Measurements from ENCODE around the gene FTCD.
"Not testable (repeated sequence)": the region's sequence is repeated elsewhere in the genome, so short reads cannot be mapped to it uniquely, and the experiment has no call there.

FTCD gene

GRCh38 chr21:46107376-46107775 lies 48.0 kb downstream of the FTCD start:
- in situ Hi-C loops (cut with HindIII; ENCODE audit: low pct_ligation_motif_present, low pct_unique_long_range_greater_than_20kb, low sequenced_read_pairs); DNase-seq: not testable (repeated sequence)

DNA sequence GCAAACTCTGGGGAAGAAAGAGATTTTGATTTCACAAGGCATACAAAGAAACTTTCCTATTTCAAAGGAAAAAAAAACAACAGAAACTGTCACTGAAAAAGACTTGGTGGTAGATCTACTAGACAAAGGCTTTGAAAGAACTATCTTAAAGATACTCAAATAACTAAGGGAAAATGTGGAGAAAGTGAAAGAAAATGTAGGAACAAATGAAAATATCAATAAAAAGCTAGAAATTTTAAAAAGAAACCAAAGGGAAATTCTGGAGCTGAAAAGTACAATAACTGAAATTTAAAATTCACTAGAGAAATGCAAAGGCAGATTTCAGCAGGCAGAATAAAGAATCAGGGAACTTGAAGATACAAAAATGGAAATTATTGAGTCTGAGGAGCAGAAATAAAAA lies 51.3 kb downstream of the FTCD start:
- in situ Hi-C loops (cut with HindIII; ENCODE audit: low pct_ligation_motif_present, low pct_unique_long_range_greater_than_20kb, low sequenced_read_pairs), result no loop called here
- no peak for DNase-seq

DNA sequence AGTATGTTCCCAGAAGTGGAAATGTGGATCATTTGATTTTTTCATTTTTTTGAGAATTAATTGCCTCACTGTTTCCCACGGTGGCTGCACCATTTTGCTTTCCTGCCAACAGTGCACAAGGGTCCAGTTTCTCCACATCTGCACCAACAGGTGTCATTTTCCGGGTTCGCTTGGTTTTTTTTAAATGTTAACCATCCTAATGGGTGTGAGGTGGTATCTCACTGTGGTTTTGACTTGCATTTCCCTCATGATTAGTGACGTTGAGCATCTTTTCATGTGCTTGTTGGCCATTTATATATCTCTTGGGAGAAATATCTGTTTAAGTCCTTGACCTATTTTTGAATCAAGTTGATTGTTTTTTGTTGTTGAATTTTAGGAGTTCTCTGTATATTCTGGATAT lies 54.5 kb downstream of the FTCD start:
- DNase-seq, result no peak
- in situ Hi-C loops (cut with HindIII; ENCODE audit: low pct_ligation_motif_present, low pct_unique_long_range_greater_than_20kb, low sequenced_read_pairs), result no loop called here

DNA sequence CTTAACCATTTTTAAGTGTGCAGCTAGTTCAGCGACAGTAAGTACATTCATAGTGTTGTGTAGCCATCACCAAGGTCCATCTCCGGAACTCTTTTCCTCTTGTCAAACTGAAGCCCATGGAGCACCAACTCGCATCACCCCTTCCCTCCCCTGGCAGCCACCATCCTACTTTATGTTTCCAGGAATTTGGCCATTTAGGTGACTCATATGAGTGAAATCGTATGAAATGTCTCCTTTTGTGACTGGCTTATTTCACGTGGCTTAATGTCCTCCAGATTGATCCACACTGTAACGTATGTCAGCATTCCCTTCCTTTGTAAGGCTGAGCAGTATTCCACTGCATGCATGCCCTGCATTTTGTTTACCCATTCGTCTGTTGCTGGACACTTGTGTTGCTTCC lies 55.0 kb downstream of the FTCD start:
- in situ Hi-C loops (cut with HindIII; ENCODE audit: low pct_ligation_motif_present, low pct_unique_long_range_greater_than_20kb, low sequenced_read_pairs), result no loop called here
- DNase-seq, result no peak

DNA sequence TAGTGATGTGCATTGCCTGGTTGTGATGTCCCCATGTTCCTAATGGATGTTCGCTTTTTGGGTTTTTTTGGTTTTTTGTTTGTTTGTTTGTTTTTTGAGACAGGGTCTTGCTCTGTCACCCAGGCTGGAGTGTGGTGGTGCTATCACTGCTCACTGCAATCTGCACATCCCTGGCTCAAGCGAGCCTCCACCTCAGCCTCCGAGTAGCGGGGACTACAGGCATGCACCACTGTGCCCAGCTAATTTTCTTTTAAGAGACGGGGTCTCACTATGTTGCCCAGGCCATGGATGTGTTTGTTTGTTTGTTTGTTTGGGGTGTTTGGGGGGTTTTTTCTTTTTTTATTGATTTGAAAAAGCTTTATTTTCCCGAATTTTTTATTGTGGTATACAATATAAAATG lies 55.4 kb downstream of the FTCD start:
- in situ Hi-C loops (cut with HindIII; ENCODE audit: low pct_ligation_motif_present, low pct_unique_long_range_greater_than_20kb, low sequenced_read_pairs), result no loop called here

DNA sequence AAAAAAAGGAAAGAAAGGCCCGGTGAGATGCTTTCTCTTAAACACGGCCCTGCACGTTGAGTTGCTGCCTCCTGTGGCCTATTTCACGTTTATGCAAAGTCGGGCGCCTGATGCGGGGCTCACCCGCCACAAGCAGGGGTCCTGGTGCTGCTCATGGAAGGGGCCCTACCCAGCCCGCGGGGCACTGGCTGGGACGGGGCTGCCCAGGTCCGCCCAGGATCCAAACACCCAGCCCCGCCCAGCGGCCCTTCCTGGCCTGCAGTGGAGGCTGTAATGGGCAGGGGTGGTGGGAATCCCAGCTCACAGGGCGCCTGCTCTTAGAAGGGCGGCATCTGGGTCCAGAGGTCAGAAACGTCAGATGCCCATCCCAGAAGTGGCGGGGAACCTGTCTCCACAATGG lies 55.9 kb downstream of the FTCD start:
- in situ Hi-C loops (cut with HindIII; ENCODE audit: low pct_ligation_motif_present, low pct_unique_long_range_greater_than_20kb, low sequenced_read_pairs), result no loop called here
- no peak for DNase-seq

More for the DNA sequence above, 55.4 kb downstream of the FTCD start:
- no peak for DNase-seq

- in situ Hi-C loops (cut with HindIII; ENCODE audit: low pct_ligation_motif_present, low pct_unique_long_range_greater_than_20kb, low sequenced_read_pairs), result no loop called here
- no peak for DNase-seq
These were observed 56.9 kb downstream of the FTCD start for GRCh38 chr21:46098303-46099141.

DNA sequence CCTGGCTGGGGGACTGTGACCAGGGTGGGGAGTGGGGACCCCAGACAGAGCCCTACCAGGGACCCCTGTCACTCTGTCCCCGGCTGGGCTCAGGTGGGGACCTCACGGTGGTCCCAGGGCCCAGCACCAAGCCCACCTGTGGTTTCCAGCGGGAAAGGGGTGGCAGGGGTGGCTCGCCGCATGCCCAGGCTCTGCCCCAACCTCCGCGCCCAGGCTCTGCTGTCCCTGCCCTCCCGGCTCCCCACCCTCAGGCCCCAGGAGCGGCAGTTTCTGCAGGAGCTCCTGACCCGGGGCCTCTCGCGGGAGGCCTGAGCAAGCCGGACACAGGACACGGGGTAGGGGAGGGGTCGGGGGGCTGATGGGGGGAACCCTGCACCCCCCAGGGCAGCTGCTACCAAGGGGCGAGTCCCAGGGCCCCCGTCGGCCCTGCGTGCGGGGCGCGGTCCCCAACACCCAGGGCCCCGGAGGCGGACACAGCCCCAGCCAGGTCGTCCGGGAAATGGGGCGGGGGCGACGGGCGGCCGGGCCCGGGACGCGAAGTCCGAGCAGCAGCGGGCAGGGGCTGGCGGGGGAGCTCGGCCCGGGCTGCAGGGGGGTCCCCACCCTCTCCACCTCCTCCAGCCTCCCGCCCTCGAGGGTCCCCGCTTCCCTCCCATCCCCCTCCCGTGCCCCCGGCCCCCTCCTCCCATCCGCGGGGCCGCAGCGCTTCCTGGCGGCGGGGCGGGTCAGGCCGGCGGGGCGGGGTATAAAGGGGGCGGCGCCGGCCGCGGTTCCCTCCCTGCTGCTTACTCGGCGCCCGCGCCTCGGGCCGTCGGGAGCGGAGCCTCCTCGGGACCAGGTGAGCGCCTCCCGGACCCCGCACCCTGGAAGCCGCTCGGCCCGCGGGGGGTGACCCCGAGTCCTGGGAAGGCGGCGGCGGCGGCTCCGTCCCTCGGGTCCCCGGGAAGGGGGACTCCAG lies 57.8 kb downstream of the FTCD start, which contains the start of gene COL6A2:
TSS of gene COL6A2 (plus strand) at position 777 of the 958 bp plus-strand sequence.
- in situ Hi-C loops (cut with HindIII; ENCODE audit: low pct_ligation_motif_present, low pct_unique_long_range_greater_than_20kb, low sequenced_read_pairs), result no loop called here
- DNase-seq, result peak; percentile 50

DNA sequence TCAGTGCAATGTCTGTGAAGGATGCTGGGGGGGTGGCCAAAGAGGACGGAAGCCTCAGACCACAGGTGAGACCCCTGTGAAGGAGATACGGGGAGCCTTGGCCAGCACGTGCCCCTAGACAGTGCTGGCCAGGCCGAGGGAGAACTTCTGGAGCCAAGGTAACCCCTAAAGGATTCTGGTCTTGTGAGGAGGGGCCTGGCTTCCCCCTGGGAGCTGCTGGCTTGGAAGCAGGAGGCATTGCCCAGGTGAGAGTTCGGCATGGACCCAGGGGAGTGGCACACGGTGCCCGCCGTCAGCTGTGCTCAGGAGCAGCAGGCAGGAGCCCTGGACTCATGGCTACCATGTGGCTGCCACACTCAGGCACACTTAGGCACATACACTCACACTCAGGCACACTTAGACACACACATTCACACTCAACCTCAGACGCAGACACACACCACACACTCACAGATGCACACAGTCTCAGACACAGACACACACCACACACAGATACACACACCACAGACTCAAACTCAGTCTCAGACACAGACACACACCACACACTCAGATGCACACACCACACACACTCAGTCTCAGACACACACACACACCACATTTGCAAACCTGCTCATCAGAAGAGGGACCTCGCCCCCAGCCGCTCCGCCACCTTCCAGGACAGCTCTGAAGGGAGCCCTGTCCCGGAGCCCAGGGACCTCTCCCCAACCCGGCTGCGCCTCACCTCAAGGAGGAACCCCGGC lies 58.6 kb downstream of the FTCD start:
- in situ Hi-C loops (cut with HindIII; ENCODE audit: low pct_ligation_motif_present, low pct_unique_long_range_greater_than_20kb, low sequenced_read_pairs), result no loop called here
- DNase-seq, result no peak

DNA sequence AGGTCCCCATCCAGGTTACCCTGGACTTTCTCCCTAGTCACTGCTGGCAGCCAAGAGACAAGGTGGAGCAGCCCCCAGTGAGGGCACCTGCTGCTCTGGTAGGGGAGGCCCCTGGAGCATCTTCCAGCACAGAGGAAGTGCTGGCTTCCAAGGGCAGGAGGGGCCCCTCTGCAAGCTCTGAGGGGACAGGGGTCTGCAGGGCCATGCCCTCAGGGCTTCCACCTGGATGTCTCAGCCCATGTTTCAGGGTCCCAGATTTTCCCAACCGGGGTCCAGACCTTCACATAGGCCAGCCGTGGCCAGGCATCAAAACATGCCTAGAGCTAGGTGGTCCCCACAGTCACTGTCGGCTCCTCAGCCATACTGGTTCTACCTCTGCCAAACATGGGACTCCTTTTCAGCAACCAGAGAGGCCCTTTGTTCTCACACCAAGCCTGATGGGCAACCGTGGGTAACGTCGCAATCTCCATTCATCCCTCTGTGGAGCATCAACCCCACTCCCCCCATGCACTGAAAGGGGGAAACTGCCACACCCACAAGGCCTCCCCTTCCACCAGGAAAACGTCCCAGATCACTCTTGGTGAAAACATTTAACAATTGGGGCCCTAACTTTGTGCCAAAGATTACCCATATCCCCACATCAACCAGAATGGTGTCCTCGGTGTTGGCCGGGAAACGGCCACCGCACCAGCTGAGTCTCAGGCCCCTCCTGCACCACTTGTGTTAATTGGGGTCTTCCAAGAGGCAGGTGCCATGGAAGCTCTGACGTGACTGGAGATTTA lies 59.4 kb downstream of the FTCD start:
- in situ Hi-C loops (cut with HindIII; ENCODE audit: low pct_ligation_motif_present, low pct_unique_long_range_greater_than_20kb, low sequenced_read_pairs), result no loop called here
- no peak for DNase-seq

DNA sequence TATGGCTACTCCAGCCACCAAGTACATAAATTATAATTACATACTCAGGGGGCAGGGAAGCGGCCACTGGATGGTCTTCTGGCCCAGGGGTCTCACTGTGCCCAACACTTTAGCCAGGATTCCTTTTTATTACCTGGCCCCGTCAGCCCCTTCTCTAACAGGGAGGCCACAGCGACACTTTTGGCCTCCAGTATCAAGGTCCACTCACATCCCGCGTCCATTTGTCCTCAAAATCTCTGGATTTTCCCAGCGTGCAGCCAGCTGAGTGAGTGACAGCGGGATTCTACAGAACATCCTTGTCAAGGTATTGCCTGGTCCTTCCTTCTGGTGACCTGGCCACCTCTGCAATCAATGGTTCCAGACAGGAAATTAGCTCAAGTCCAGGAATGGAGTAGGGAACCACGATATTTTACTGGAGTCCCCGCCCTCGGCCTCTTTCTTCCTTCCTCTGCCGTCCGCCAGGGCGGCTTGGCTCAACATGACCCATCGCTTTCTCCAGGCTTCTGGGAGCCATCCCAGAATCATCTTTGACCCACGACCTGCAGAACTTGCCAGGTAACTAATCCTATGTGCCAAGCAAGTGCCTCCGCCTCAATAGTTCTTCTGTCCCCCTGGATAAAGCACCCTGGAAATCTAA lies 60.2 kb downstream of the FTCD start:
- in situ Hi-C loops (cut with HindIII; ENCODE audit: low pct_ligation_motif_present, low pct_unique_long_range_greater_than_20kb, low sequenced_read_pairs), result no loop called here
- no peak for DNase-seq

DNA sequence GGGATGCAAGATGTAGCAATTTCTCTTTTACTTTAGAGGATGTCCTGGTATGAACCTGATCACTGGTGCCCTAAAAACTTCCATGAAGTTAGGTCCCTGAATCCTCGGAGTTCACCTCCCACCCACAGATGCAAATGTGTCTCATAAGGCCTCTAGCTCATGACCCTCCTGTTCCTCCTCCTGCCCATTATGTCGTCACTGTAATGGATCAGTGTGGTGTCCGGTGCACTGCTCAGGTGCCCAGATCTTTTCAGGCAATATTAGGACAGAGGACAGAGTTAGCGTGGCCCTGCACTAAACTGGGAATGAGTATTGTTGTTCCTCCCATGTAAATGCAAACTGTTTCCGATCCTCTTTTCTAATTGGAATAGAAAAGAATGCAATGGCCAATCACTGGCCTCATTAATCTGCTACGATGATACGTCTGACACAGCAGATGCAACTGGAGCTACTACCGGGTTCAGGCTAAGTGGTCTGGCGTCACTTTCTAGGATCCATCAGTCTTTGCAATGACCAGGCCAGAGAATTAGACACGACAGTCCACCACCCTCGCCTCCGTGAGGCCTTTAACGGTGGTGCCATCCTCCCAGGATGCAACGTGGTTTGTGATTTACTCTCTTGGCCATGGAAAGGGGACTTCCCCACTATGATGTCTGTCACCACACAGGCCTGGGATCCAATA lies 60.8 kb downstream of the FTCD start:
- DNase-seq, result no peak
- in situ Hi-C loops (cut with HindIII; ENCODE audit: low pct_ligation_motif_present, low pct_unique_long_range_greater_than_20kb, low sequenced_read_pairs), result no loop called here

DNA sequence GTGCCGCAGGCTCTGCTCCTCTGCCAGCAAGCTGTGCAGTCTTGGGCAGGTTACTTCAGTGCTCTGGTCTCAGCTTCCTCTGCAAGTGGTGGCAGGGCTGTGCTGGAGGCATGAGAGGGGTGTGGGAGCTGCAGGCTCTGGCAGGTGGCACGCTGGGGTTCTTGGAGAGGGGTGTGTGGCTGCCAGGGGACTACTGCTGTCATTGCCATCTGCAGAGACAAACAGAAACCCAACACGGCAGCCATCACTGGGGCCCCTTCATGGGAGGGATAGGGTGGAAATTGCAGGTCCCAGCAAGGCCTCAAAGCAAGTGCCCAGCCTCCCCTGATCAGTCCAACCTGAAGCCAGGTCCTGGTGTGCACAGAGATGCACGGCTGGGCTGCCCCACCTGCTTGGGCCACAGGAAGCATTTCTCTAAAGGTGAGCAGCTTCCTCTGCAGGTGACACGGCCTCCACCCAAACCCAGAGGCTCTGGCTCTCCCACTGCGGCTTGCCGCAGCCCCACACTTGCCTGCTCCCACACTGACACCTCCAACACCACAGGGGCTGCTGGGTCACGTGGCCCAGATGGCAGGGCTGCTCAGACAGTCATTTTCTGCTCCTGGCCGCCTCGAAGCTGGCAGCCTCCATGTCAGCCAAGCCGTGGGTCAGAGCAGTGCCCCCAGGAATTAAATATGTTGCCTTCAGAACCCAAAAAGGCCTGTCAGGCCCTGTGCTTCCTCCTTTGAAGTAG lies 61.5 kb downstream of the FTCD start:
- no peak for DNase-seq
- in situ Hi-C loops (cut with HindIII; ENCODE audit: low pct_ligation_motif_present, low pct_unique_long_range_greater_than_20kb, low sequenced_read_pairs), result no loop called here

DNA sequence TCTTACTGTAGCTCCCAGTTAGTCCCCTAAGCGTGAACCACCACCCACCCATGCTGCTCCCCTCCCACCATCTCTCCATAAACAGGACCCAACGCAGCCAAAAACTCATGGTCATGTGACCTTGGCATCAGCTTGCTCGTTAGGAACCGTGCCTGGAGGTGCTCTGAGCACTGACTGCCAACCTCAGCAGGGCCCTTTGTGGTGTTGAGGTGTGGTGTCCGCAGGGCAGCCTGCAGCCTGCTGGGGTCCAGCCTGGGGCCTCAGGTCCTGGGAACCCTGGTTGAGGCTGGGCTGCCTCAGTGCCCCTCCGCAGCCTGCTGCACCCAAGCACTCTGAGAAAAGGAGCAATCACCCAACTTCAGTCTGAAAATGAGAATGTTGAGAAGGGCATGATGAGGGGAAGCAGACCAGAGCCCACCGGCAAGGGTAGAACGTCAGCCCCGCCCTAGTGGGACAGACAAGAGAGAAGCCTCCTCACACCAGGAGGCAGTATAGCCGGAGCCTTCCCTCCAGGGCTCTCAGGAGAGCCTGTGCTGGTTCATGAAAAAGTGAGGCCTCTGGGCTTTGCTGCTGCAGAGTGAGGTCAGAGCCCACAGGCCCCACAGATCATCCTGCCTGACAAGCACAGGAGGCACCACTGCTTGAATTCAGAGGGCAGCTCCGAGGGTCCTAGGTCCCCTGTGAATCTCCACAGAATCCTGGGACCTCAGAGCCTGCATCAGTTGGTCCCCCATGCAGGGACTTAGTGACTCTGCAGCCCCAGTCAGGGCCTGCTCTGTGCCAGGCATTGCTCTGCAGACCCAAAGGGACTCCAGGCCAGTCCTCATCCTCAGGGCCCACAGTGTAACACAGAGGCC lies 62.3 kb downstream of the FTCD start:
- DNase-seq, result no peak
- in situ Hi-C loops (cut with HindIII; ENCODE audit: low pct_ligation_motif_present, low pct_unique_long_range_greater_than_20kb, low sequenced_read_pairs), result no loop called here

GRCh38 chr21:46092026-46092764 lies 63.2 kb downstream of the FTCD start:
- in situ Hi-C loops (cut with HindIII; ENCODE audit: low pct_ligation_motif_present, low pct_unique_long_range_greater_than_20kb, low sequenced_read_pairs), result no loop called here
- no peak for DNase-seq
